Keratinocyte (primary cell): ENCODE measurements around the gene GALNT2. TPM values are rescaled to one million over a fixed set of nuclear protein-coding genes. Genes with fewer than 3 reads are reported as not detected.

Source experiments
- DNase-seq: peaks from one replicate; pipeline ENCODE4 v3.0.0-alpha.2; 2011; ENCODE audit warnings: low read depth, missing footprints, low spot score
- FAIRE-seq: peaks from 2 replicates; lab custom pipeline; 2011; peaks lifted over from hg19 to GRCh38; lab: Jason Lieb, UNC
- H2AFZ ChIP-seq: 2 replicates; pipeline ENCODE4 v1.6.0; 2012; ENCODE audit warnings: low read length, control low read depth, inconsistent platforms; ENCODE audit not compliant: control insufficient read depth
- H3K27ac ChIP-seq: 2 replicates; pipeline ENCODE4 v1.5.1; 2011; ENCODE audit warnings: low read length; ENCODE audit not compliant: control insufficient read depth, insufficient read depth
- H3K27me3 ChIP-seq: 3 replicates; pipeline ENCODE4 v1.6.0; 2011; ENCODE audit warnings: low read length; ENCODE audit not compliant: control insufficient read depth, insufficient read depth; ENCODE audit errors: extremely low read depth
- H3K36me3 ChIP-seq, 2 experiments: 2 replicates in 1 of 2; 3 replicates in 1 of 2; pipeline ENCODE4 v1.5.1; 2011; ENCODE audit warnings: low read length in 2 of 2, mild to moderate bottlenecking in 1 of 2; ENCODE audit not compliant: control insufficient read depth in 2 of 2, insufficient read depth in 2 of 2; ENCODE audit errors: extremely low read depth in 1 of 2
- H3K4me1 ChIP-seq: 3 replicates; pipeline ENCODE4 v1.5.1; 2011; ENCODE audit warnings: low read length; ENCODE audit not compliant: control insufficient read depth, insufficient read depth; ENCODE audit errors: extremely low read depth
- H3K4me2 ChIP-seq: 3 replicates; pipeline ENCODE4 v1.6.0; 2011; ENCODE audit warnings: low read depth, low read length; ENCODE audit not compliant: control insufficient read depth, insufficient read depth; ENCODE audit errors: extremely low read depth
- H3K4me3 ChIP-seq, 3 experiments: fragments of 200-600 bp in 1 of 3; sonication (generic) in 1 of 3; 2 replicates in 2 of 3; 3 replicates in 1 of 3; pipeline ENCODE4 v1.5.1; 2011 to 2016; ENCODE audit warnings: low read length in 3 of 3, mild to moderate bottlenecking in 3 of 3, control low read depth in 2 of 3, inconsistent platforms in 1 of 3, low read depth in 1 of 3, mixed read lengths in 1 of 3, mixed run types in 1 of 3, moderate library complexity in 1 of 3; ENCODE audit not compliant: control insufficient read depth in 2 of 3, insufficient read depth in 2 of 3; ENCODE audit errors: extremely low read depth in 1 of 3
- H3K79me2 ChIP-seq: 2 replicates; pipeline ENCODE4 v1.6.0; 2012; ENCODE audit warnings: low read length; ENCODE audit not compliant: control insufficient read depth, insufficient read depth
- H3K9ac ChIP-seq: 3 replicates; pipeline ENCODE4 v1.6.0; 2011; ENCODE audit warnings: low read length; ENCODE audit not compliant: control insufficient read depth, insufficient read depth; ENCODE audit errors: extremely low read depth
- H3K9me1 ChIP-seq: 3 replicates; pipeline ENCODE4 v1.6.0; 2011; ENCODE audit warnings: low read length; ENCODE audit not compliant: control insufficient read depth, insufficient read depth; ENCODE audit errors: extremely low read depth
- H3K9me3 ChIP-seq: 2 replicates; pipeline ENCODE4 v1.5.1; 2012; ENCODE audit warnings: low read depth, low read length; ENCODE audit not compliant: control insufficient read depth
- H4K20me1 ChIP-seq: 3 replicates; pipeline ENCODE4 v1.6.0; 2011; ENCODE audit warnings: low read length; ENCODE audit not compliant: control insufficient read depth, insufficient read depth; ENCODE audit errors: extremely low read depth
- EZH2 ChIP-seq: IDR thresholded peaks from one replicate; pipeline ENCODE4 v1.6.1; 2012; ENCODE audit warnings: inconsistent platforms, mild to moderate bottlenecking, low read length, moderate library complexity
- dilution Hi-C: fragments of 300-500 bp; cut with MboI; formaldehyde crosslinking; loops from one replicate; pipeline ENCODE4 v1.7.0; 2020; ENCODE audit warnings: low sequenced_read_pairs; ENCODE audit not compliant: extremely low pct_ligation_motif_present
- polyA plus RNA-seq, 5 experiments: library from polyadenylated mRNA; depleted of rRNA in 3 of 5; stranded (reverse) in 3 of 5; stranded (forward) in 1 of 5; unstranded in 1 of 5; fragments of >200 nt; gene quantifications; 1 replicate in 1 of 5; 2 replicates in 3 of 5; 3 replicates in 1 of 5; pipeline versions ENCODE4 v1.2.1 to v1.2.3, GENCODE V29; 2011 to 2012; ENCODE audit warnings: missing spikeins in 2 of 5, low read depth in 1 of 5, low replicate concordance in 1 of 5
- TF ChIP-seq, protein P1 (sequence below), 3 experiments: IDR thresholded peaks in 1 of 3; conservative IDR thresholded peaks in 1 of 3; optimal IDR thresholded peaks in 1 of 3; 2 replicates in 2 of 3; 3 replicates in 1 of 3; pipeline versions ENCODE3 to v1.5.1; 2011; ENCODE audit warnings: low read length in 3 of 3, mild to moderate bottlenecking in 3 of 3, moderate library complexity in 2 of 3, control low read depth in 1 of 3, inconsistent platforms in 1 of 3; ENCODE audit not compliant: insufficient read depth in 2 of 3; ENCODE audit errors: extremely low read depth in 1 of 3

Gene GALNT2
- polyA plus RNA-seq, 1 donor (not counting 4 experiments of a cell fraction or from before 2014, with no cell fraction given) = 61.7 TPM

DNA sequence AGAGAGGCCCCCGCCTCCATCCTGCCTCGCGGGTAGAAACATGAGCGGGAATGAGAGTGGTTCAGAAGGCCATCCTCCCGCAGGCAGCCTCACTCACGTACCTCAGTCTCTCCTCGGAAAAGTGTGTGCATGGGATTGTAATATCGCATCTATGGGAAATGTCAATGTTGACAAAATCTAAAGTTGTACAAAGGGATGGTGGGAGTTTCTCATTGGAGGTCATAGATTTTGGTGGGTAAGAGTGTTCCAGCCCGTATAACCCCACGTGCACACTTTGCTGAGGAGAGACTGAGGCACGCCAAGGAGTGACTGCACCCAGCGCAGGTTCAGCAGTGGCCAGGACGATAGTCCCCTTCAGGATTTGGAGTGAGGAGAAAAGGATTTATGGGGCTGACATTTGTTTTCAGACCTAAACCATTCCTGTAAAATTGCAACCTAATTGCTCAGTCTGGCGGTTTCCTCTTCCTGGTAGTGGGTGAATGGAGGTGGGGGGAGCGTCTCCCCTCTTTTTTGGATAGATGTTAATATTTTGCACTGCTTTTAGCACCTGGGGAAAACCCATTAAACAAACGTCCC, 59.6 kb downstream of the GALNT2 start:
- Histone ChIP-seq H3K9ac (no peak overlapping the region), H3K4me3 (no peak overlapping the region), H3K36me3 (no peaks in the 10 kb centered on the region), H2AFZ (no peak overlapping the region), H3K9me3 (no peaks in the 10 kb centered on the region), H3K79me2 (peaks cover 82% of the 10 kb centered on the region), H3K27ac (no peak overlapping the region), H3K27me3 (no peaks in the 10 kb centered on the region), H4K20me1 (peaks cover 2% of the 10 kb centered on the region), H3K9me1 (peaks cover 8% of the 10 kb centered on the region), H3K4me1 (peaks cover 49% of the 10 kb centered on the region), H3K4me2 (no peak overlapping the region)
- DNase-seq (no peak), FAIRE-seq (no peak)
- TF ChIP-seq, protein P1, sequence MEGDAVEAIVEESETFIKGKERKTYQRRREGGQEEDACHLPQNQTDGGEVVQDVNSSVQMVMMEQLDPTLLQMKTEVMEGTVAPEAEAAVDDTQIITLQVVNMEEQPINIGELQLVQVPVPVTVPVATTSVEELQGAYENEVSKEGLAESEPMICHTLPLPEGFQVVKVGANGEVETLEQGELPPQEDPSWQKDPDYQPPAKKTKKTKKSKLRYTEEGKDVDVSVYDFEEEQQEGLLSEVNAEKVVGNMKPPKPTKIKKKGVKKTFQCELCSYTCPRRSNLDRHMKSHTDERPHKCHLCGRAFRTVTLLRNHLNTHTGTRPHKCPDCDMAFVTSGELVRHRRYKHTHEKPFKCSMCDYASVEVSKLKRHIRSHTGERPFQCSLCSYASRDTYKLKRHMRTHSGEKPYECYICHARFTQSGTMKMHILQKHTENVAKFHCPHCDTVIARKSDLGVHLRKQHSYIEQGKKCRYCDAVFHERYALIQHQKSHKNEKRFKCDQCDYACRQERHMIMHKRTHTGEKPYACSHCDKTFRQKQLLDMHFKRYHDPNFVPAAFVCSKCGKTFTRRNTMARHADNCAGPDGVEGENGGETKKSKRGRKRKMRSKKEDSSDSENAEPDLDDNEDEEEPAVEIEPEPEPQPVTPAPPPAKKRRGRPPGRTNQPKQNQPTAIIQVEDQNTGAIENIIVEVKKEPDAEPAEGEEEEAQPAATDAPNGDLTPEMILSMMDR (optimal IDR thresholded peaks at IDR 0.05 in 1 of 3, IDR thresholded peaks at IDR 0.05 in 1 of 3, conservative IDR thresholded peaks at IDR 0.05 in 1 of 3; ENCODE audit: extremely low read depth in 1 of 3, insufficient read depth in 2 of 3, low read length in 3 of 3) = no peak
- TF ChIP-seq EZH2 = no peak
- dilution Hi-C loops = no loop called here

DNA sequence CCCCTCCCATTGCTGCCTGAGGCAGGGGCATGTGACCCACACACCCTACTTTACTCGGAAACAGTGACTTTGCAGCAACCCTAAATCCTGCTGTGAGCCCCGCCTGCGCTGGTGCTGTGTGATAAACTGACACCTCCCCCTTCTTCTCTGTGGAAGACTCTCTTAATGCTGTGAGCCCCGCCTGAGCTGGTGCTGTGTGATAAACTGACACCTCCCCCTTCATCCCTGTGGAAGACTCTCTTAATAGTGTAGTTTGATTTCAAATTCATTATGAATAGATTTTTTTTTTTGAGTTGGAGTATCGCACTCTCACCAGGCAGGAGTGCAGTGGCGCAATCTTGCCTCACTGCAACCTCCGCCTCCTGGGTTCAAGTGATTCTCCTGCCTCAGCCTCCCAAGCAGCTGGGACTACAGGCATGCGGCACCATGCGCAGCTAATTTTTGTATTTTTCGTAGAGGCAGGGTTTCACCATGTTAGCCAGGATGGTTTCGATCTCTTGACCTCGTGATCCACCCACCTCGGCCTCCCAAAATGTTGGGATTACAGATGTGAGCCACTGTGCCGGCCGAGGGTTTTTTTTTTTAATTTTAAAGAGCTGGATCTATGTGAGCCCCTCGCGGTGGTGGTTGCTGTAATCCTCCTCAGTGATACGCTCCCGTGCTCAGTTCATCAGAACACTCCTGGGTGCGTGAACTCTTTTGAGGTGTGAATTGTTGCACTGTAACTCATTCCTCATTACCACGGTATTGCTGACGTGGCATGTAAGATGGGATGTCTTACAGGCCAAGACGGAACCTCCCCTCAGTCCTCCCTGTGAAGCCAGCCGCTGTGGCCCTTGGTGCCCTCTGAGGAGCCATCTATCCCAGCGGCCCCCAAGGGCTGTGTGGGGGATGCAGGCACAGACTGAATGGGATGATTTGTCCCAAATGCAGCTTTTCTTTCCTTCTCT, 60.3 kb downstream of the GALNT2 start:
- no peak overlapping the region for H3K4me3 ChIP-seq
- H3K36me3 ChIP-seq = no peaks in the 10 kb centered on the region
- TF ChIP-seq, protein P1 (optimal IDR thresholded peaks at IDR 0.05 in 1 of 3, IDR thresholded peaks at IDR 0.05 in 1 of 3, conservative IDR thresholded peaks at IDR 0.05 in 1 of 3; ENCODE audit: extremely low read depth in 1 of 3, insufficient read depth in 2 of 3, low read length in 3 of 3) = no peak
- TF ChIP-seq EZH2 = no peak
- peaks cover 2% of the 10 kb centered on the region for H4K20me1 ChIP-seq
- no peak overlapping the region for H3K9ac ChIP-seq
- no peak for FAIRE-seq
- no peak overlapping the region for H2AFZ ChIP-seq
- H3K27me3 ChIP-seq = no peaks in the 10 kb centered on the region
- H3K9me1 ChIP-seq = peaks cover 8% of the 10 kb centered on the region
- DNase-seq = no peak
- H3K27ac ChIP-seq = no peak overlapping the region
- H3K79me2 ChIP-seq = peaks cover 90% of the 10 kb centered on the region
- peaks cover 41% of the 10 kb centered on the region for H3K4me1 ChIP-seq
- H3K4me2 ChIP-seq = no peak overlapping the region
- H3K9me3 ChIP-seq = no peaks in the 10 kb centered on the region
- dilution Hi-C loops = no loop called here
